Tibial artery (tissue), 4 donors: ENCODE data around the gene IL21R.
"Not testable (repeated sequence)": the region's sequence is repeated elsewhere in the genome, so short reads cannot be mapped to it uniquely, and the experiment has no call there.

Experiments used
- DNase-seq, 2 donors: peaks; one replicate each; pipeline ENCODE4 v3.0.0-alpha.2; 2019
- H3K27ac ChIP-seq, 2 donors: fragments of 200-600 bp; sonication (generic) in 1 of 2; 1 replicate in 1 of 2; 2 replicates in 1 of 2; pipeline ENCODE4 v1.5.1; 2018 to 2019; ENCODE audit warnings: mild to moderate bottlenecking in 1 of 2
- H3K27me3 ChIP-seq, 2 donors: fragments of 200-600 bp; sonication (generic) in 1 of 2; one replicate each; pipeline versions ENCODE4 v1.5.1 to v1.6.0; 2016 to 2019
- H3K36me3 ChIP-seq, 3 donors: fragments of 200-600 bp; sonication (generic) in 2 of 3; one replicate each; pipeline ENCODE4 v1.5.1; 2016 to 2019; ENCODE audit warnings: mild to moderate bottlenecking in 2 of 3
- H3K4me1 ChIP-seq, 4 donors: fragments of 200-600 bp; sonication (generic) in 2 of 4; 1 replicate in 3 of 4; 2 replicates in 1 of 4; pipeline ENCODE4 v1.5.1; 2016 to 2019
- H3K4me3 ChIP-seq, 2 donors: fragments of 200-600 bp; sonication (generic) in 1 of 2; 1 replicate in 1 of 2; 2 replicates in 1 of 2; pipeline ENCODE4 v1.5.1; 2018 to 2019; ENCODE audit warnings: mild to moderate bottlenecking in 2 of 2
- H3K9me3 ChIP-seq, 3 donors: fragments of 200-600 bp; sonication (generic) in 1 of 3; one replicate each; pipeline ENCODE4 v1.5.1; 2016 to 2019
- intact Hi-C: fragments of 100-400 bp; cut with DNase I; formaldehyde crosslinking; loops from one replicate; pipeline ENCODE4 v1.15.0; 2023; ENCODE audit warnings: low total_unique reads
- TF ChIP-seq, protein P1 (sequence below), 2 experiments: fragments of 200-600 bp in 1 of 2; fragments of 450-650 bp in 1 of 2; IDR thresholded peaks; one replicate each; pipeline ENCODE4 v1.5.1; 2017 to 2019; ENCODE audit warnings: antibody characterized with exemption in 2 of 2, mild to moderate bottlenecking in 1 of 2, moderate library complexity in 1 of 2

Gene IL21R

DNA sequence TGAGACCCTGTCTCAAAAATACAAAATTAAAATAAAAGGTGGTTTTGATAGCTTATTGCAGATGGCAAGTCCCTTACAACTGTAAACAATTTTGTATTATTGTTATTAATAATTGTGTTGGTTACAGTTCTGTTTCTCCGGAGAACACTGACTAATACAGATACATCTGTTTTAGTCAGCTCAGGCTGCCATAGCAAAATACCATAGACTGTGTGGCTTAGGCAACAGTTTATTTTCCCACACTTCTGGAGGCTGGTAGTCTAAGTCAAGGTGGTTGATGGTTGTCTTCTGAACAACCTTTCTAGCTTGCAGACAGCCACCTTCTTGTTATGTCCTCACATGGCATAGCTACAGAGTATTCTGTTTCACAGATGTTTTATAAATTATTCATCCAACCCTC lies 14.2 kb upstream of the IL21R start:
- intact Hi-C loops: no loop called here
- TF ChIP-seq, protein P1, sequence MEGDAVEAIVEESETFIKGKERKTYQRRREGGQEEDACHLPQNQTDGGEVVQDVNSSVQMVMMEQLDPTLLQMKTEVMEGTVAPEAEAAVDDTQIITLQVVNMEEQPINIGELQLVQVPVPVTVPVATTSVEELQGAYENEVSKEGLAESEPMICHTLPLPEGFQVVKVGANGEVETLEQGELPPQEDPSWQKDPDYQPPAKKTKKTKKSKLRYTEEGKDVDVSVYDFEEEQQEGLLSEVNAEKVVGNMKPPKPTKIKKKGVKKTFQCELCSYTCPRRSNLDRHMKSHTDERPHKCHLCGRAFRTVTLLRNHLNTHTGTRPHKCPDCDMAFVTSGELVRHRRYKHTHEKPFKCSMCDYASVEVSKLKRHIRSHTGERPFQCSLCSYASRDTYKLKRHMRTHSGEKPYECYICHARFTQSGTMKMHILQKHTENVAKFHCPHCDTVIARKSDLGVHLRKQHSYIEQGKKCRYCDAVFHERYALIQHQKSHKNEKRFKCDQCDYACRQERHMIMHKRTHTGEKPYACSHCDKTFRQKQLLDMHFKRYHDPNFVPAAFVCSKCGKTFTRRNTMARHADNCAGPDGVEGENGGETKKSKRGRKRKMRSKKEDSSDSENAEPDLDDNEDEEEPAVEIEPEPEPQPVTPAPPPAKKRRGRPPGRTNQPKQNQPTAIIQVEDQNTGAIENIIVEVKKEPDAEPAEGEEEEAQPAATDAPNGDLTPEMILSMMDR (IDR thresholded peaks at IDR 0.05): no peak
- Histone ChIP-seq H3K27me3 (peaks cover 0 to 8% of the 10 kb centered on the region in 2 donors), H3K27ac (no peak overlapping the region), H3K4me1 (no peaks in the 10 kb centered on the region), H3K4me3 (no peak overlapping the region), H3K36me3 (no peaks in the 10 kb centered on the region), H3K9me3 (peaks cover 0 to 25% (median 17%) of the 10 kb centered on the region in 3 donors)
- no peak for DNase-seq

DNA sequence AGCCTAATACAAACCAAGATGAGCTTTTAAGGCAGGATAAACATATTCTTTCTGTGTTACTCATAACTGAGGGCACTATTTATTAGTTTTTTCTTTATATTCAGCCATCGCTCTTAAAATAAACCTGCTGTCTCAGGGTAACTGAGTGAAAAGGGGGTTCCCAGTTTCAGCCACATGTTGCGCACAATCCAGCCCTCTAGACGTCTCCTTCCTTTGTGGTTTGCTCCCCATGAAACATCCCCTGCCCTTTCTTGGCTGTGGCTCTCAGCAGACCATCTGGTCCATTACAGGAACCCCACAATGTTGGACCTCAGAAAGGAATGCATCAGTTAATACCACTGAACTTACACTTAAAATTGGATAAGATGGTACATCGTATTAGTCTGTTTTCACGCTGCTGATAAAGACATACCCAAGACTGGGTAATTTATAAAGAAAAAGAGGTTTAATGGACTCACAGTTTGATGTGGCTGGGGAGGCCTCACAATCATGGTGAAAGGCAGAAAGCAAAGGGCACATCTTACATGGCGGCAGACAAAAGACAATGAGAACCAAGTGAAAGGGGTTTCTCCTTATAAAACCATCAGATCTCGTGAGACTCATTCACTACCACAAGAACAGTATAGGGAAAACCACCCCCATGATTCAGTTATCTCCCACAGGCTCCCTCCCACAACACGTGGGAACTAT lies 12.6 kb upstream of the IL21R start:
- H3K4me3 ChIP-seq: no peak overlapping the region
- peaks cover 0 to 2% of the 10 kb centered on the region in 2 donors for H3K27me3 ChIP-seq
- peak in 1 of 2 donors; percentile 38 for DNase-seq
- H3K9me3 ChIP-seq: peaks cover 0 to 21% (median 13%) of the 10 kb centered on the region in 3 donors
- H3K27ac ChIP-seq: no peak overlapping the region
- H3K36me3 ChIP-seq: no peaks in the 10 kb centered on the region
- no peaks in the 10 kb centered on the region for H3K4me1 ChIP-seq
- intact Hi-C loops: no loop called here
- TF ChIP-seq, protein P1 (IDR thresholded peaks at IDR 0.05): no peak

DNA sequence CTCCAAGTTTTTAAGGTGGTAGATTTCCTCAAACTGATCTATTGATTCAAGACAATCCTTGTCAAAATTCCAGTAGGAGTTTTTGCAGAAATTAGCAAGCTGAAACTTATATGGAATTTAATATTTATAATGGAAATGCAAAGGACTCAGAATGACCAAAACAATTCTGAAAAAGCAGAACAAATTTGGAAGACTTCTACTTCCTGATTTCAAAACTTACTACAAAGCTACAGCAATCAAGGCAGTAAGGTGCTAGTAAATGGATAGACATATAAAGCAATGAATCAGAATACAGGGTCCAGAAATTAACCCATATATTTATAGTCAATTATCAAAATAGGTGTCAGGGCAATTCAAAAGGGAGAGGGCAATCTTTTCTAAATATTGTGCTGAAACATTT lies 11.8 kb upstream of the IL21R start:
- peaks cover 0 to 2% of the 10 kb centered on the region in 2 donors for H3K27me3 ChIP-seq
- TF ChIP-seq, protein P1 (IDR thresholded peaks at IDR 0.05): no peak
- no peaks in the 10 kb centered on the region for H3K36me3 ChIP-seq
- no peak overlapping the region for H3K4me3 ChIP-seq
- DNase-seq: no peak
- no peaks in the 10 kb centered on the region for H3K4me1 ChIP-seq
- no peak overlapping the region for H3K27ac ChIP-seq
- peaks cover 1 to 21% (median 8%) of the 10 kb centered on the region in 3 donors for H3K9me3 ChIP-seq
- intact Hi-C loops: no loop called here

DNA sequence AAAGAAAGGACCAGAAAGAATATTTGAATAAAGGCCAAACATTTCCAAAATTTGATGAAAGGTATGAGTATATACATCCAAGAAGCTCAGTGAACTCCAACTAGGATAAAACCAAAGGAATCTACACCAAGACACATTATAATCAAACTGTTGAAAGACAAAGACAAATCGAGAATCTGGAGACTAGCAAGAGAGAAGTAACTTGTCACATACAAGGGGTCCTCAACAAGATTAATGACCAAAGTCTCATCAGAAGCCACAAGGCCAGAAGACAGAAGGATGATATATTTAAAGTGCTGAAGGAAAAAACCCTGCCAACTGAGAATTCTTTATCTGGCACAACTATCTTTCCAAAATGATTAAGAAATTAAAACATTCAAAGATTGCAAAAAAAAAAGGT lies 9.3 kb upstream of the IL21R start:
- H3K4me3 ChIP-seq: no peak overlapping the region
- no peak overlapping the region for H3K27ac ChIP-seq
- no peaks in the 10 kb centered on the region for H3K36me3 ChIP-seq
- intact Hi-C loops: no loop called here
- no peaks in the 10 kb centered on the region for H3K4me1 ChIP-seq
- H3K9me3 ChIP-seq: peaks cover 2 to 21% (median 12%) of the 10 kb centered on the region in 3 donors
- peaks cover 0 to 2% of the 10 kb centered on the region in 2 donors for H3K27me3 ChIP-seq
- DNase-seq: no peak
- TF ChIP-seq, protein P1 (IDR thresholded peaks at IDR 0.05): no peak

DNA sequence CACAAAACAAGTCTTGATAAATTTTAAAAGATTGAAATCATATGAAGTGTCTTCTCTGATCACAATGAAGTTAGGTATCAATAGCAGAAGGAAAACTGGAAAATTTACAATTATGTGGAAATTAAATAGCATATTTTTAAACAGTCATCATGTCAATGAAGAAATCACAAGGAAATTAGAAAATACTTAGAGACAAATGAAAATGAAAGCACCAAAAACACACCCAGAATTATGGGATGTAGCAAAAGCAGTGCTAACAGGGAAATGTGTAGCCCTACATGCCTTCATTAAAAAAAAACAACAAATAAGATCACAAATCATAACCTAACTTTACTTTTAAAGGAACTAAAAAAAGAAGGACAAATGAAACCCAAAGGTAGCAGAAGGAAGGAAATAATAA lies 7.5 kb upstream of the IL21R start:
- Histone ChIP-seq H3K9me3 (peaks cover 2 to 21% (median 12%) of the 10 kb centered on the region in 3 donors), H3K4me1 (no peaks in the 10 kb centered on the region), H3K27me3 (no peaks in the 10 kb centered on the region), H3K4me3 (no peak overlapping the region), H3K27ac (no peak overlapping the region), H3K36me3 (no peaks in the 10 kb centered on the region)
- TF ChIP-seq, protein P1 (IDR thresholded peaks at IDR 0.05): no peak
- intact Hi-C loops: no loop called here
- DNase-seq: no peak

DNA sequence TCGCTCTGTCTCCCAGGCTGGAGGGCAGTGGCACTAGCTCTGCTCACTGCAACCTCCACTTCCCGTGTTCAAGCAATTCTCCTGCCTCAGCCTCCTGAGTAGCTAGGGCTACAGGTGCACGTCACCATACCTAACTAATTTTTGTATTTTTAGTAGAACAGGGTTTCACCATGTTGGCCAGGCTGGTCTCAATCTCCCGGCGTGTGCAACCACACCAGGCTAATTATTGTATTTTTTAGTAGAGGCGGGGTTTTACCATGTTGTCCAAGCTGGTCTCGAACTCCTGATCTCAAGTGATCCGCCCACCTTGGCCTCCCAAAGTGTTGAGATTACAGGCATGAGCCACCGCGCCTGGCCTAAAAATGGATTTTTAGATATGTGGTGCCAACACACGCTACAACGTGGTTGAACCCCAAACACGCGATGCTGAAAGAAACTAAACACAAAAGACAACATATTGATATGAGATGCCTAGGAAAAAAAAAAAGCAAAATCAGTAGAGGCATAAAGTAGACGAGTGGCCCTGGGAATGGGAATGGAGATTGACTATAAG lies 3.6 kb upstream of the IL21R start:
- H3K9me3 ChIP-seq, H3K36me3 ChIP-seq, H3K4me3 ChIP-seq, intact Hi-C loops, H3K27ac ChIP-seq, DNase-seq: not testable (repeated sequence)
- Histone ChIP-seq H3K27me3 (peaks cover 0 to 14% of the 10 kb centered on the region in 2 donors), H3K4me1 (peaks cover 0 to 18% (median 6%) of the 10 kb centered on the region in 4 donors)
